GM21737 (cell line): ENCODE results near the gene TM9SF3.
A peak's percentile ranks its signal among the peaks of the same experiment; 100 is the strongest.
"Not testable (repeated sequence)": the region's sequence is repeated elsewhere in the genome, so short reads cannot be mapped to it uniquely, and the experiment has no call there.

Source experiments
- ATAC-seq: cut with Tn5 transposase; IDR thresholded peaks from one replicate; pipeline ENCODE4 v1.9.1; 2021; ENCODE audit warnings: mild to moderate bottlenecking, moderate library complexity; ENCODE audit not compliant: unreplicated experiment

Gene TM9SF3

DNA sequence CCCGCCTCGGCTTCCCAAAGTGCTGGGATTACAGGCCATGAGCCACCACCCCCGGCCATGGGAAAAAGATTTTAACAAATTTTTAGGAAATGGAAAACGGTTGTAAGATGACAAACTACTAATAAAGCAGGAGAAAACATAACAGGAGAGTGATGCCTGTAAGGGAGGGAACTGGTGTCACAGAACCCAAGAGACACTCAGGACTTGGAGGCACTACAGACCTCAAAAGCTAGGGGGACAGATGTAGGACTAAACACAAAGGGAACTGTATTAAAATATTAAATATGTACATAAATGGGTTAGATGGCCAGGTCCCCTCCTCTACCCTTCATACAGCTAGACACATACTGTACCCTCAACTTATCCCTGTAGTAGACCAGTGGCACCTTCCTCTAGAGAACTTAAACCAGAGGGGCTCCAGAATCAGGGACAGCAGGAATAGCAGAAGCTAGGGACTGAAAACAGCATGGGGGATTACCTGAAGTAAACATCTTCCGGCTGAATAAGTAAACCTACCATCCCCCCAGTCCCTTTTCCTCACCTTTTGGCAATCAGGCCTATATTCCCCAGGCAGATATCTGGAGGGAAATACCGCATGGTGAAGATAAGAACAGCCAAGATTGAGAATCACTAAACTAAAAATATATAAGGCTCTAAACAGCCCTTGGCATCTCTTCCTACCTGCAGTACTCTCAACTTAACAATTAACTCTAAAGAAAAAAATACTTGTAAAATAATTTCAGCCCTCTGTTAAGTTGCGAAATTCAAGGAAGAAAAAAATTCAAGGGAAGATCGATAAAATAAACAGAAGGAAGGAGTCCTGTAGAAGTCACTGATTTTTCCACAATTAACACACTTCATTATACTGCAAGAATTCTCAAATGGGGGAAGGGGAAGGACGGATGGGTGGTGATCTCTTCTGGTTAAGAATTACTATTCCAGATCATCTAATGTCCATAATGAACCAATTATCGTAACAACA is 15.5 kb downstream of the TM9SF3 start:
- no peak for ATAC-seq

DNA sequence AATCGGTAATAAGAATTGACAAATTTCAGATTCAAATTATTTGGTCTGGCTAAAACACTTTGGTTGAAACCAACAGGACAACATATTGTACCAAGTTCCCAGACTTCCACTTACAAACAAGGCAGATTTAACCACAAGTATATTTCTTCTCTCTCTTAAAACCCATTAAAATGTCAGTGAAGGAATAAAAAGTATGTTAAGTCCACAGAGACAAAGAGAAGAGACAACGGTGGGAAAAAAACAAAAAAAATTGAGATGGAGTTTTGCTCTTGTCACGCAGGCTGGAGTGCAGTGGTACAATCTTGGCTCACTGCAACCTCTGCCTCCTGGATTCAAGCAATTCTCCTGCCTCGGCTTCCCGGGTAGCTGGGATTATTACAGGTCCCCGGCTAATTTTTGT is 16.3 kb downstream of the TM9SF3 start:
- ATAC-seq: no peak

DNA sequence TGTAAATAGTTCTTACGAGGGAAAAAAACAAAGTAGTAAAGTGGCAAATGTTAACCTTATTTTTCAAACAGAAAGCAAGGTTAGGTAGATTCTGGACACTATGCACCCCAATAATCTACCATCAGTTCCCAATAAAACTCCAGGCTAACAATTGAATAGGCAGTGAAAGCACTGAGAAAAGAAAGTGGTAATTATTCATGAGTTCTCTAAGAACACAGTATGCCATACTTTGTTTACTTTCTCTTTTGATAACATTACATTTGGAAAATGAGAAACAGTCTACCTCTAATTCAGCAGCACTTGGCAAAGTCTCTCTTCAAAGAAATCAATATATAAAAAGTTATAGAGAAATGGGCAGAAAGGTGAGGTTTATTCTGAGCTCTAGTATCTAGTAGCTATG is 18.4 kb downstream of the TM9SF3 start:
- ATAC-seq: no peak

DNA sequence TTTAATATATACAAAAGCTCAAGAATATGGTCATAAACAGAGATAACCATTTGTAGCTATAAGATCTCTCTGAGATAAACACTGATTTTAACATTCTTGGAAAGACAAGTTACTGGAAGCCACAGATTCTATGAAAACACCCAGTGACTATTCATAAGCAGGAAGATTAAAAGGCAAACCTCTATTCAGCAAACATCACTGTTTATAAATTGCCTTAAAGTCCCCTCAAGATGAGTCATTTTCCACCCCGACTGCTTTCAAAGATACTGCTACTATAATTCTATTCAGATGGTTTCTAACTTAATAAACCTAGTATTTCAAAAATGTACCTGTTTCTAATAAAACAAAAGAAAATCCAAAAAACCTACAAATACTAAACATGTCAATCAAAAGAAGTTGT is 21.0 kb downstream of the TM9SF3 start:
- no peak for ATAC-seq

DNA sequence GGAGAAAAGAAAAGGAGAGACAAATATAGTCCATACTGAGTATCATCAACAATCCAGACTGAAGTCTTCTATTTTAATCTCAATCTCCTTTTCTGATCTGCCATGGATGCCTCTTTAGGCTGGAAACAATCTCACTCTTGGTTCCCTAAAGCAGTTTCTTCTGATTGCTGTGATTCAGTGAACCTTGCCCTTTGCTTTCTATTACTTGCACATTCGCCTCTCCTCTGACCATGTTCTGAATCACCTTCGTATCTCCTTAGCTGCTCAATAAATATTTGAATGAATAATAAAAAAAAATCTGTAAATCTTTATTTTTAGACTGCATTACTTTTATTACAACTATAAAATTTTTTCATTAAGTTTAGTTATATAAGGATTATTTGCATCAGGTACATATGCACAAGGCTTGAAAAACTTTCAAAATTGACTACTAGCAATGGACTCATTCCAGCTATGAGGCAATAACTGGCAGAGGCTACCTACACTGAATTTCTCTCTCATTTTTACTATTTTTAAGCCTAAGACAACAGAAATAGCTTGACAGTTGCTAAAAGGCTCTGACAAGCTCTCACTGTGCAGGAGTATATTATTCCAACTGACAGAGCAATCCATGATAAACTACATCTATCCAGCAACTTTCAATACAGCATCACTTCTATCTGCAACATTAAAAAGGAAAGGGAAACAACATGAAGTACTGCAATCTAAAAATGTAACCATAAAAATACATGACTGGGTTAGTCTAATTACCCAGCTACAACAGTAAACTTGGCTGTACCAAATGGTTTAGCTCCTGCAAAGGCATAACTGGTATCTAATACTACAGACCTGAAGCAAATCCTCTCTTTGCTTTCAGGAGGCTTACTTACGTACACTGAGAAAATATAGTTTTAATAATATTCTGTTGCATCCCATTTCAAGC is 25.6 kb downstream of the TM9SF3 start:
- no peak for ATAC-seq

DNA sequence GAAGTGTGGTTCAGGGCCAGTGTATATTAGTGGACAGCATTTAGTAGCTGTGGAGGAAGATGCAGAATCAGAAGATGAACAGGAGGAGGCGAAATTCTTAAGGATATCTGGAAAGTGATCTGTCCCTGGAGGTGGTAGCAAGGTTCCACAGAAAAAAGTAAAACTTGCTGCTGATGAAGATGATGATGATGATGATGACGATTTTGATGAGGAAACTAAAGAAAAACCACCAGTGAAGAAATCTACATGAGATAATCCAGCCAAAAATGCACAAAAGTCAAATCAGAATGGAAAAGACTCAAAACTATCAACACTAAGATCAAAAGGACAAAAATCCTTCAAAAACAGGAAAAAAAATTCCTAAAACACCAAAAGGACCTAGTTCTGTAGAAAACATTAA is 26.3 kb downstream of the TM9SF3 start:
- ATAC-seq: no peak

DNA sequence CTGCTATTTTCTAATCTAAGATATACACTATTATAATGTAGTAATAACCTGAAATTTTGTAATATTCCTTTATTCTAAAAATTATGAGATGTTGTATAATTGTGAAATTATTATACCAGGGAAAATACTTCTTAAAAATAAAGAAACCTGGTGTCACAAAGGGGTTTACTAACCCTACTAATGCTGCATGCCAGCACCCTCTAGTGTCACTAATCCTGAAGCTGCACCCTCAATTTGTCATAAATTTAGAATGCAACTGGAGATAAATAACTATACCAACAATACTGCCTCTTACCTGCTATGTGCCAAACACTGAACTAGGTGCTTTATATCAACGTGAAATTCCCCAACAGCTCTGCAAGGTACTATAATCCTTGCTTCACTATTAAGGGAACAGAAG is 30.8 kb downstream of the TM9SF3 start:
- no peak for ATAC-seq

DNA sequence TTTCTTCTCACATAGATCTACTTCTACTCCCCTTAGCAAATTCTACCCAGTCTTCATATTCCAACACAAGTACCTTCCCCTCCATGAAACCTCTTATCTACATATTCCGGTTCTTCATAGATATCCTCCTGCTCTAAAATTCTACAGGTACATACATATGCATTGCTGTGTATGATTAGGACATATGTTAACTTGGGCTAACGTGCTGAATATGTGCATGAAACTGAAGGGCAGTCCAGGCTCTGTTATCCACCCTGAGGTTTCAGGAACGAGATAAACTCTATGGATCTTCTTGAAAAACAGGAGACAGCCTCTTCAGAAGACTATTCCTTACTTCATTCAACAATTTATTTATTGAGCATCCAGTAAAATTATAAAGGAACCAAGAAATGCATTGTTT is 31.5 kb downstream of the TM9SF3 start:
- ATAC-seq: no peak

DNA sequence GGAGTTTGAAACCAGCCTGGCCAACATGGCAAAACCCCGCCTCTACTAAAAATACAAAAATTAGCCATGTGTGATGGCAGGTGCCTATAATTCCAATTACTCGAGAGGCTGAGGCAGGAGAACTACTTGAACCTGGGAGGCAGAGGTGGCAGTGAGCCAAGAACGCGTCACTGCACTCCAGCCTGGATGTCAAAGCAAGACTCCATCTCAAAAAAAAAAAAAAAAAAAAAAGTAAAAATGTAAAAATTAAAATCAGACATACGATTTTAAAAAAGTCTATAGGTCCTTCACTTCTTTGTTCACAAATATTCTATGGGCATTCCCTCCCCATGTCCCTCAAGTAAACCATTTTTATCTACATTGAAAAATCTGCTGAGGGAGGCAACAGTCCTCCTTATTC is 38.2 kb downstream of the TM9SF3 start:
- ATAC-seq: no peak

DNA sequence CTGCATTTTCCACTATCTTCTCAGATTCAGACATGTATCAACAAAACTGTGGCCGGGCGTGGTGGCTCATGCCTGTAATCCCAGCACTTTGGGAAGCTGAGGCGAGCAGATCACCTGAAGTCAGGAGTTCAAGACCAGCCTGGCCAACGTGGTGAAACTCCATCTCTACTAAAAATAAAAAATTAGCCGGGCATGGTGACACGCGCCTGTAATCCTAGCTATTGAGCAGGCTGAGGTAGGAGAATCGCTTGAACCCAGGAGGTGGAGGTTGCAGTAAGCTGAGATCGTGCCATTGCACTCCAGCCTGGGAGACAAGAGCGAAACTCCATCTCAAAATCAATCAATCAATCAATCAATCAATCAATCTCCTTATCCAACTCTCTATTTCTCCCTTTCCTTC is 41.3 kb downstream of the TM9SF3 start:
- not testable (repeated sequence) for ATAC-seq

DNA sequence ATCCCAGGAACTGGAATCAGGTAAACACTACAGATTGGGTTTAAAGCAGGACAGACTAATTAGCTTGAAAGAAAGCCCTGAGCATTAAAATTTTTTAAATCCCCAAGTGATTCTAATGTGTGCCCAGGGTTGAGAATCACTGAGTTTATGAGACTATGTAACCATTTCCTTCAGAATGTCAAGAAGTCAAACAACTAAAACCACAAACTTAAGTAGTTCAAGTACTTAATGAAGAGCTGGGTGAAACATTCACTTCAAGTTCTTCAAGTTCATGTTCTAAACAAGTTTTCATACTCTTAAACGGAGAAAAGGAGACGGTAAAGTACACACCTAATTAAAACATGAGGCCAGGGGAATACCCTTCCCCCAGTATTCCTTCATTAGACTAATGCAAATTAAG is 44.9 kb downstream of the TM9SF3 start:
- no peak for ATAC-seq

DNA sequence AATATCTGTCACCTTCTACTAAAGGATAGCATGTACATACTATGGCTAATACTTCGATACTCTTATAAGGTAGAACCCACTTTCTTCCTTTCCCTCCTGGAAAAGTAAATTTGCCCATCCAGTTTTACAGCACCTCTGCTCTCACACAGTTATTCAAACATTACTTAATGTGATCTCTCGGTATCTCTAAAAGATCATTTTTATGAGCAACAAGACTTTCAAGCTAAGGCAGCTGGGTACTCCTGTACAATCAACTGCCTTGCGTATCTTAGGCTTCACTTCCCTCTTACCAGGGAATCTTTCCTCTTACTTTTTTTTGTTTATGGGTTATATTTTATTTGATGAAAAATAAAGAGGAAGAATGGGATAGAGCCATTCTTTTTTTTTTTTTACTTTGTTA is 46.6 kb downstream of the TM9SF3 start:
- no peak for ATAC-seq

DNA sequence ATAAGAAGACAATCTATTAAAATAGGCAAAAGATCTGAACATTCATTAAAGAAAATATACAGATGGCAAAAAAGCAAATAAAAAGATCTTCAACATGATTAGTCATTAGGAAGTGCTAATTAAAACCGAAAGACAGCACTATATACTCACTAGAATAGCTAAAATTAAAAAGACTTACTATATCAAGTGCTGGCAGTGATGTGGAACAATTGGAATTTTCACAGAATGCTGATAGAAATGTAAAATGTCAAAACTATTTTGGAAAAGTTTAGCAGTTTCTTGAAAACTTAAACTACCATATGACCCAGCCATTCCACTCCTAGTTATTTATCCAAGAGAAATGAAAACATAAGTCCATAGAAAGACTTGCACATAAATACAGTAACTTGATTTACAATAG is 48.1 kb downstream of the TM9SF3 start:
- ATAC-seq: no peak

DNA sequence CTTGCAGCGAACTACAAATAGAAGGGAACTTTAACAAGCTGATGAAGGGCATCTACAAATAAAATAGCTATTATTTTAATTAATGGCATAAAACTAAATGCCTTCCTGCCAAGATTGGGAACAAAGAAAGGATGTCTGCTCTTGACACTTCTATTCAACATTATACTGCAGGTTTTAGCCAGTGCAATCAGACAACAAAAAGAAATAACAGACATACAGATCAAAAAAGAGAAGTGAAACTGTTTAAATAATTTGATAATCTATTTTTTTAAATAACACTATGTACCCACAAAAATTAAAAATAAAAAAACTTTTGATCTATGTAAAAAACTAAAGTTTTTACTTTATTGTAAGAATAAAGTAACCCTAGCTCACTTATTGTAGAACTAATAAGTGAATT is 50.7 kb downstream of the TM9SF3 start:
- ATAC-seq: no peak

DNA sequence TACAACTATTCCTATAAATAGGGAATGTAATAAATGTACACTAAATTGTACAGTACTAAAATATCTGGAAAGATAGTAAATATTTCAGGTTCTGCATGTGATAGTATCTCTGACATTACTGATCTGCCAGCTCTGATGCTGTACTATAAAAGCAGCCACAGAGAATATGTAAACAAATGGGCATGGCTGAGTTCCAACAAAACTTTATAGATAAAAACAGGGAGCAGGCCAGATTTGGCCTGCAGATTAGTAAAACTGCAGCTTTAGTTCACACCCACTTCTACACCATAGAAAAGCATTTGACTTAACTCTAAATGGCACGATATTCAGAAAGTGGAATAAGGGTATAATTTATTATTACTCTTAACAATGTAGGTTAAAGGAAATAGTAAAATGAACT is 54.3 kb downstream of the TM9SF3 start:
- ATAC-seq: no peak

DNA sequence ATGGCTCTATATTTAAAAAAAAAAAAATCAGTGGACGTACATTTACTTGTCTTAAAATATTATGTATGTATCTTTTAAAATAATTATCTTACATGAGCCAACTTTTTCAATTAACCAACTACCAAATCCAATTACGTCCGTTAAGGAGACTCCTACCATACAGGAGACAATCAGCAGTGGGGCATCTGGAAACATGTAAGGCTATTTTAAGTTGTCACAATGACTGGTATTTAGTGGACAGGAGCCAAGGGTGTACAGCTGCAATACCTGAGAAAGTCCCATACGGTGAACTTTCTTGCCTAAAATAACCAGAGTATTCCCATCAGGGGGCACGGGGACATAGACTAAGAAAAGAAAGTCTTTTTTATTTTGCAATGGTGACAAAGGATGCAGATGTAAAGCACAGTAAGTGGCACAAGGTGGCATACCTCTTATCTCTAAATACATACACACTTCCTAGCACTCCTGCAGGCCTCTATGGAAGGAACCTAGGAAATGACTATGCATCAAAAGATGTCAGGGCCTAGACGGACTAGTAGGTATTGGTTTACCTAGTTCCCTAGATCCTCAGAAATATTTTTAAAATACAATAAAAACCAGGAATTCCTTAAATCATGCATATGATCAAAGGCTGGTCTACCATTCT is 57.1 kb downstream of the TM9SF3 start:
- ATAC-seq: no peak

DNA sequence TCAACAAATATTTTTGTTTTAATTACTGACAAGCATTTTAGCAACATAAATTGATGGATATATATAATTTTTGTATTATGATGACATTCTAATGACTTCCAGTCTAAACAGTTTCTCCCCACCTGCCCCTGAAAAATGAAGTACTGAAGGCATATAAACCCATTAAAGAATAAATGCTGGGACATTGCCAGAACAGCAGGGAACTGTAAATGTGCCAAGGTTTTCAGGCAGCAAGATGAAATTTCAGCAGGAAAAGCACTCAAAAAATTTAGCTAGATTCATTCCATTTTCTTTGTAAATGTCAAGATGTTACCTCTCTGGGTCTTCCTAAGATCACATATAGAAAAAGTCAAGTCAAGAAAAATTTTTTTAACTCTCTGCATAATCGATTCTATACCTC is 62.1 kb downstream of the TM9SF3 start:
- ATAC-seq: no peak

DNA sequence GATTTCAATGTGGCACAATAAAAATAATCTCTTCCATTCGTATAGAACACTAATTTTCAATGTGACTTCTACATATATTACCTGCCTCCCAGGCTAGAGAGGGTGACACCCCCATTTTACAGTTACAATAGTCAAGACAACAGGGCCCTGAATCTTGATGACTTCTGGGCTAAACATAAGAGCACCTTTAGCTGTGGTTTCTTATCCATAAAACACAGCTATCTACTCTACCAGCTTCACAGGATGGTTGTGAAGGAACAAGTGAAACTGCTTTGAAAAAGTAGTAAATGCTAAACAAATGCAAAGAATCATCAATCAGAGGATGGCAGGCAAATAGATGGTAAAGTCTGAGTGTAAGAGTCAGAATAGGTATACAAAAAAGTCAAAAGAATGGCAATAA is 69.5 kb downstream of the TM9SF3 start:
- ATAC-seq: no peak

DNA sequence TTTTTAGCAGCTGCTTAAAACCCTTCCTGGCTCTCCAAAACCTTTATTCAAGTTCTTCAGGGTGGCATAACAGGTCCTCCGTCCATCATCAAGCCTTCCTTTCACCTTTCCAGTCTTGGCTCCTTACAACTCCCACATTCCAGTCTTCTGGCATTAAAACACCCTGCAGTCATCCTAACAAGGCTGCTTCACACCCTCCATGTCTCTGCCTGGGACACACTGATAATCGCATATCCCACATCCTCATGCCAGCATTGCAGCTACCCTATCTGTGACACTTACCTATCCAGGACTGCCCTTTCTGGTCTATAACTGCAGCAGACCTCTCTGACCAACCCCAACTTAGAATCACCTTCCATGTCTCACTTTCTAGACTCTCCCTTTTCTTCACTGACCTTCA is 70.5 kb downstream of the TM9SF3 start:
- no peak for ATAC-seq

DNA sequence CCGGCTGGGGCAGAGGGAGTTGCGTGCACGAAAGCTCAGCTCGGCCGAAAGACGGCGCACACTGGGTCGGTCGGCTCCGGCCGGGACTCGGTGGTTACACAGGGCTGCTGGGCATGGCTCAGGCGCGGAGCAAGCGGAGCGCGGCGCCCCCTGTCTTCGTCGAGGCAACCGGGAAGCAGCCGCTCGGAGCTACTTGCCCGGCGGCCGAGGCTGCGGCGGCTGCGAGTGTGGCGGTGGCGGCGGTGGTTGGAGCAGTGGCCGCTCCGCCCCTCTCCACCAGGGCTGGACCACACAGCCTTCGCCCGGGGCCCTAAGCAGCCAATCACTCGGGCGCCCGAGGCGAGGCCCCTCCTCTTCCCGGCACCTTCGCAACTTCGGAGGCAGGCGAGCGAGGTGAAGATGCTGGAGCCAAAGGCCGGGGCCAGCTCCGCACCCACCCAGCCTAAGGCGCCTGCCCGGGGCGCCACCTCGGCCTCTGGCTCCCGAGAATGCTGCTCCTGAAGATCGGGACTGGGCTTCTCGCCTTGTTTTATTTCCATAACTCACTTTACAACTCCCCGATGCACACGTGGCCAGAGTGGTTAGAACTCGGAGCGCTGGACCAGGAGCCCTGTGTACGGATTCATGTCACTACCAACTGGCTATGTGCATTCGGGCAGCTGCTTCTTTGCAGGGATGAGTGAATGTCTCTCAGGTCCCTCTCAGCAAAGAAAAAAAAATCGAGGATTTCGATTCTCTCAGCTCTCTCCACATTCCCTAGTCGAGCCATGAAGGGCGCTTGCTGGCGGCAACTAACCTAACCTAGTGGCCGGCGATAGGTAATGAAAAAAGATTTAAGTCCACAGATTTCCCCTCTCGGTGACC is 72.9 kb downstream of the TM9SF3 start, which contains the start of gene TLL2:
Gene TLL2, minus strand, starts transcription at position 229 of the 864 bp plus-strand sequence. CDS start 241 bp downstream, outside the sequence.
- peak; percentile 76 for ATAC-seq
